Ishikawa (cell line): ENCODE results near the gene SUSD2.

Experiments used
- CEBPB ChIP-seq: IDR thresholded peaks from 2 replicates; pipeline ENCODE4 v1.6.1; 2012
- CREB1 ChIP-seq: IDR thresholded peaks from 2 replicates; pipeline ENCODE4 v1.6.1; 2012; ENCODE audit warnings: low read depth
- EGR1 ChIP-seq: IDR thresholded peaks from 2 replicates; pipeline ENCODE4 v1.6.1; 2012
- EP300 ChIP-seq: IDR thresholded peaks from 2 replicates; pipeline ENCODE4 v1.6.1; 2012; ENCODE audit warnings: borderline replicate concordance
- FOXM1 ChIP-seq: IDR thresholded peaks from 2 replicates; pipeline ENCODE4 v1.6.1; 2012; ENCODE audit warnings: low read depth, borderline replicate concordance
- NFIC ChIP-seq: IDR thresholded peaks from 2 replicates; pipeline ENCODE4 v1.6.1; 2012
- RAD21 ChIP-seq: IDR thresholded peaks from 2 replicates; pipeline ENCODE4 v1.6.1; 2012; ENCODE audit warnings: low read depth
- TAF1 ChIP-seq: IDR thresholded peaks from 2 replicates; pipeline ENCODE4 v1.6.1; 2012; ENCODE audit warnings: low read depth, mild to moderate bottlenecking
- TCF12 ChIP-seq: IDR thresholded peaks from 2 replicates; pipeline ENCODE4 v1.6.1; 2012; ENCODE audit warnings: low read depth
- TEAD4 ChIP-seq: IDR thresholded peaks from 2 replicates; pipeline ENCODE4 v1.6.1; 2012
- YY1 ChIP-seq: IDR thresholded peaks from 2 replicates; pipeline ENCODE4 v1.6.1; 2012; ENCODE audit warnings: low read depth
- ZBTB7A ChIP-seq: IDR thresholded peaks from 2 replicates; pipeline ENCODE4 v1.6.1; 2012; ENCODE audit warnings: low read depth
- TF ChIP-seq, protein P1 (sequence below): IDR thresholded peaks from 2 replicates; pipeline ENCODE4 v1.6.1; 2012; ENCODE audit warnings: low read depth, mild to moderate bottlenecking
- TF ChIP-seq, protein P2 (sequence below): IDR thresholded peaks from 2 replicates; pipeline ENCODE4 v1.6.1; 2012
- TF ChIP-seq, protein P3 (sequence below): IDR thresholded peaks from 2 replicates; pipeline ENCODE4 v1.6.1; 2012

SUSD2 gene

GRCh38 chr22:24190596-24191208 lies 9.4 kb downstream of the SUSD2 start:
- TF ChIP-seq, protein P1, sequence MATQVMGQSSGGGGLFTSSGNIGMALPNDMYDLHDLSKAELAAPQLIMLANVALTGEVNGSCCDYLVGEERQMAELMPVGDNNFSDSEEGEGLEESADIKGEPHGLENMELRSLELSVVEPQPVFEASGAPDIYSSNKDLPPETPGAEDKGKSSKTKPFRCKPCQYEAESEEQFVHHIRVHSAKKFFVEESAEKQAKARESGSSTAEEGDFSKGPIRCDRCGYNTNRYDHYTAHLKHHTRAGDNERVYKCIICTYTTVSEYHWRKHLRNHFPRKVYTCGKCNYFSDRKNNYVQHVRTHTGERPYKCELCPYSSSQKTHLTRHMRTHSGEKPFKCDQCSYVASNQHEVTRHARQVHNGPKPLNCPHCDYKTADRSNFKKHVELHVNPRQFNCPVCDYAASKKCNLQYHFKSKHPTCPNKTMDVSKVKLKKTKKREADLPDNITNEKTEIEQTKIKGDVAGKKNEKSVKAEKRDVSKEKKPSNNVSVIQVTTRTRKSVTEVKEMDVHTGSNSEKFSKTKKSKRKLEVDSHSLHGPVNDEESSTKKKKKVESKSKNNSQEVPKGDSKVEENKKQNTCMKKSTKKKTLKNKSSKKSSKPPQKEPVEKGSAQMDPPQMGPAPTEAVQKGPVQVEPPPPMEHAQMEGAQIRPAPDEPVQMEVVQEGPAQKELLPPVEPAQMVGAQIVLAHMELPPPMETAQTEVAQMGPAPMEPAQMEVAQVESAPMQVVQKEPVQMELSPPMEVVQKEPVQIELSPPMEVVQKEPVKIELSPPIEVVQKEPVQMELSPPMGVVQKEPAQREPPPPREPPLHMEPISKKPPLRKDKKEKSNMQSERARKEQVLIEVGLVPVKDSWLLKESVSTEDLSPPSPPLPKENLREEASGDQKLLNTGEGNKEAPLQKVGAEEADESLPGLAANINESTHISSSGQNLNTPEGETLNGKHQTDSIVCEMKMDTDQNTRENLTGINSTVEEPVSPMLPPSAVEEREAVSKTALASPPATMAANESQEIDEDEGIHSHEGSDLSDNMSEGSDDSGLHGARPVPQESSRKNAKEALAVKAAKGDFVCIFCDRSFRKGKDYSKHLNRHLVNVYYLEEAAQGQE, result no peak
- TF ChIP-seq CEBPB (no peak), NFIC (no peak), FOXM1 (no peak), YY1 (no peak), EGR1 (no peak), TAF1 (no peak), ZBTB7A (no peak), TEAD4 (no peak), CREB1 (no peak), TCF12 (no peak), RAD21 (no peak), EP300 (no peak)
- TF ChIP-seq, protein P2, sequence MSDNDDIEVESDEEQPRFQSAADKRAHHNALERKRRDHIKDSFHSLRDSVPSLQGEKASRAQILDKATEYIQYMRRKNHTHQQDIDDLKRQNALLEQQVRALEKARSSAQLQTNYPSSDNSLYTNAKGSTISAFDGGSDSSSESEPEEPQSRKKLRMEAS, result no peak
- TF ChIP-seq, protein P3, sequence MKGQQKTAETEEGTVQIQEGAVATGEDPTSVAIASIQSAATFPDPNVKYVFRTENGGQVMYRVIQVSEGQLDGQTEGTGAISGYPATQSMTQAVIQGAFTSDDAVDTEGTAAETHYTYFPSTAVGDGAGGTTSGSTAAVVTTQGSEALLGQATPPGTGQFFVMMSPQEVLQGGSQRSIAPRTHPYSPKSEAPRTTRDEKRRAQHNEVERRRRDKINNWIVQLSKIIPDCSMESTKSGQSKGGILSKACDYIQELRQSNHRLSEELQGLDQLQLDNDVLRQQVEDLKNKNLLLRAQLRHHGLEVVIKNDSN, result no peak

DNA sequence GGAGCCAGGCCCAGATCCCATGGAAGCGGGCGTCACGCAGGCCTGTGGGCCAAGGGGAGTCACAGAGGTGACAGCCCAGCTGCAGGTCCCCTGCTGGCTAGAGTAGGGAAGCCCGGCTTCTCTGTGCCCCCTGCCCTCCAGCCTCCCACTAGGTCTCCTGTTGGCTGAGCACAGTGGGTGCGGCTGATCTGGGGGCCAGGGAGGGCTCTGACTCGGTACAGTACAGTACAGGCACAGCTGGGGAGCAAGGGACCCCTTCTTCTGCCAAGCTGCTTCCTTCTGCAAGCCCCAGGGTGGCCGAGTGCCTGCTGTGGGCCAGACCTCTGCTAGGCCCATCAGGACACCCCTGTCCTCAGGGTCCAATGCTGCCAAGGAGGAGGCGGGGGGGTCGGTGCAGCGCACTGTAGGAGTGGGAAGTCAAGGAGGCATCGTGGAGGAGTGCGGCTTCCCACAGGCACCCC lies 10.1 kb downstream of the SUSD2 start:
- no peak for TF ChIP-seq ZBTB7A
- TF ChIP-seq EP300, result no peak
- no peak for TF ChIP-seq FOXM1
- TF ChIP-seq YY1, result no peak
- no peak for TF ChIP-seq TCF12
- no peak for TF ChIP-seq NFIC

DNA sequence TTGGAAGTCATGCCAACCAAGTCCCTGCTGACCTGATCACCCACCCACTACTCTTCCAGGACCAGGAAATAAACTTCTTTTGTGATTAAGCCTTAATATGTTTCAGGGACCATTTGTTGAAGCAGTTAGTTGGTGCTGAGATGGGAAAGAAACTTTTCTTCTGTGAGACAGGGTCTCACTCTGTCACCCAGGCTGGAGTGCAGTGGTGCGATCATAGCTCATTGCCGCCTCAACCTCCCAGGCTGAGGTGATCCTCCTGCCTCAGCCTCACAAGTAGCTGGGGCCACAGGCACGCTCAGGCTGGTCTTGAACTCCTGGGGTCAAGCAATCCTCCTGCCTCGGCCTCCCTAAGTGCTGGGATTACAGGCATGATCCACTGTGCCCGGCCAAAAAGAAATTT lies 10.6 kb downstream of the SUSD2 start:
- TF ChIP-seq TAF1 (no peak), CREB1 (no peak), TEAD4 (no peak), EP300 (no peak), FOXM1 (no peak), TCF12 (no peak), EGR1 (no peak), RAD21 (no peak), CEBPB (no peak), YY1 (no peak)
- TF ChIP-seq, protein P2, result no peak
- TF ChIP-seq, protein P1, result no peak

DNA sequence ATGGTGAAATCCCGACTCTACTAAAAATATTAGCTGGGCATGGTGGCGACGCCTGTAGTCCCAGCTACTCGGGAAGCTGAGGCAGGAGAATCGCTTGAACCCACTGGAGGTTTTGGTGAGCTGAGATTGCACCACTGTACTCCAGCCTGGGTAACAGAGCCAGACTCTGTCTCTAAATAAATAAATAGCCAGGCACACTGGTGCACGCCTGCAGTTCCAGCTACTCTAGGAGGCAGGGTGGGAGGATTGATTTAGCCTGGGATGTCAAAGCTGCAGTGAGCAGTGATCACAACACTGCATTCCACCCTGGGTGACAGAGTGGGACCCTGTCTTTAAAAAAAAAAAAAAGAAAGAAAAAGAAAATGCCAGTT lies 17.4 kb downstream of the SUSD2 start:
- TF ChIP-seq, protein P1, result no peak
- TF ChIP-seq, protein P2, result no peak
- TF ChIP-seq YY1 (no peak), CREB1 (no peak), NFIC (no peak), TAF1 (no peak), RAD21 (no peak), FOXM1 (no peak), CEBPB (no peak), EGR1 (no peak), EP300 (no peak), TCF12 (no peak), ZBTB7A (no peak), TEAD4 (no peak)
- TF ChIP-seq, protein P3, result no peak
